Activated B cell treated with CpG ODN at 0.5 μM for 24 hours (primary cell): ENCODE results near the gene HK3. TPM values are rescaled to one million over a fixed set of nuclear protein-coding genes. Genes with fewer than 3 reads are reported as not detected.

Source experiments
- ATAC-seq: fragments of 200-7000 bp; cut with Tn5 transposase; one replicate; pipeline ENCODE4 v1.10.0; 2021; ENCODE audit warnings: low read depth, mild to moderate bottlenecking, moderate library complexity
- CTCF ChIA-PET: fragments of 350-600 bp; sonication (Branson Sonifier 250); formaldehyde crosslinking; loops from one replicate; lab custom pipeline; 2021; ENCODE audit warnings: antibody characterized with exemption; lab: Charles Lee
- POLR2A ChIA-PET: fragments of 350-600 bp; sonication (Branson Sonifier 250); formaldehyde crosslinking; loops from one replicate; lab custom pipeline; 2021; ENCODE audit warnings: antibody characterized with exemption; lab: Charles Lee
- DNase-seq: peaks from one replicate; pipeline ENCODE4 v3.0.0; 2022
- H3K27ac Mint-ChIP-seq: one replicate; pipeline ENCODE4 v1.8.0; 2020; ENCODE audit warnings: mixed read lengths
- H3K27me3 Mint-ChIP-seq: one replicate; pipeline ENCODE4 v1.8.0; 2021; ENCODE audit warnings: mixed read lengths
- H3K36me3 Mint-ChIP-seq: one replicate; pipeline ENCODE4 v1.8.0; 2021; ENCODE audit warnings: low read depth, mixed read lengths
- H3K4me1 Mint-ChIP-seq: one replicate; pipeline ENCODE4 v1.8.0; 2021; ENCODE audit warnings: mixed read lengths
- H3K4me3 Mint-ChIP-seq: one replicate; pipeline ENCODE4 v1.8.0; 2020; ENCODE audit warnings: mild to moderate bottlenecking, mixed read lengths
- H3K9me3 Mint-ChIP-seq: one replicate; pipeline ENCODE4 v1.8.0; 2020; ENCODE audit warnings: mixed read lengths
- intact Hi-C: fragments of 100-400 bp; cut with micrococcal nuclease; formaldehyde crosslinking; loops from one replicate; pipeline ENCODE4 v1.15.1; 2024
- total RNA-seq: library from RNA; stranded (reverse); gene quantifications from 2 replicates; pipeline ENCODE4 v1.2.3, GENCODE V29; 2022
- TF ChIP-seq, protein P1 (sequence below): fragments of 200-600 bp; IDR thresholded peaks from one replicate; pipeline ENCODE4 v1.8.0; 2022; ENCODE audit warnings: antibody characterized with exemption, mild to moderate bottlenecking

The HK3 gene
- total RNA-seq, 1 donor from 2014 or later: 0.55 TPM

DNA sequence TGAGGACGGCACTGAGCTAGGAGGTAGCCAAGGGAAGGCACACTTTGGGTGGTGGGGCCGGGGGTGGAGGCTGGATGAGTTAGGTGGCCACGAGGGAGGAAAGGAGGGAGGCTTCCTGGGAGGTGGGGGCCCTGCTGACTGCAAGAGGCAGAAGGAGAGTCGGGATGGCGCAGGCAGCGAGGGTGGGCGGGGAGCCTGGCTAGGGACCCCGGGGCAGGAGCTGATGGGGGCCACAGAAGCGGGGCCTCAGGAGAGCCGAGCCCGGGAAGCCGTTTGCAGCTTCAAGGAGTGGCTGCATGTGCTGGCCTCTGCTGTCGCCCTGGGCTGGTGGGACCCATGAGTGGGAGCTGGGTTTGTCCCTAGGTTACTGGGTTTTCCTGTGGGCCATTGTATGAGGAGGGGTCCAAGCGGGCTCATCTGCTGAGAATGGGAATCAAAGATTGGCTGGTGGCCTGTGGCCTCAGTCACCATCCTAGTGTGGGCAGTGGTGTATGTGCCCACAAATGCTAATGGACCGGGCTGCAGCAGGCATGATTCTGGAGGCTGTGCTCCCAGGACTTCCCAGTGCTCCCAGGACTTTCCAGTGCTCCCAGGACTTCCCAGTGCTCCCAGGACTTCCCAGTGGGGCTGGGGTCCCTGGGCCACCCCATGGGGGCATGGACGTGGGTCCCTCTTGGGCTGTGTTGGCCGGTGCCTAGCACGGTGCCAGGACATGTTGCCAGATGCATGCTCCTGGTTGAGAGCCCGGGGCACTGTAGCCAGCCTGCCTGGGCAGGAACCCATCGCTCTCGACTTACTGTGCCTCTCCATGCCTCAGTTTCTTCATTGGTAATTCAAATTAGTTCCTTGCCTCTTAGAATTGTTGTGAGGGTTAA is 48.5 kb downstream of the HK3 start:
- Mint-ChIP-seq H3K4me3 (no peak overlapping the region), H3K27me3 (peaks cover 21% of the 10 kb centered on the region), H3K9me3 (no peaks in the 10 kb centered on the region), H3K4me1 (no peaks in the 10 kb centered on the region), H3K36me3 (no peaks in the 10 kb centered on the region), H3K27ac (no peak overlapping the region)
- POLR2A ChIA-PET: no interaction called here
- CTCF ChIA-PET: no interaction called here
- TF ChIP-seq, protein P1, sequence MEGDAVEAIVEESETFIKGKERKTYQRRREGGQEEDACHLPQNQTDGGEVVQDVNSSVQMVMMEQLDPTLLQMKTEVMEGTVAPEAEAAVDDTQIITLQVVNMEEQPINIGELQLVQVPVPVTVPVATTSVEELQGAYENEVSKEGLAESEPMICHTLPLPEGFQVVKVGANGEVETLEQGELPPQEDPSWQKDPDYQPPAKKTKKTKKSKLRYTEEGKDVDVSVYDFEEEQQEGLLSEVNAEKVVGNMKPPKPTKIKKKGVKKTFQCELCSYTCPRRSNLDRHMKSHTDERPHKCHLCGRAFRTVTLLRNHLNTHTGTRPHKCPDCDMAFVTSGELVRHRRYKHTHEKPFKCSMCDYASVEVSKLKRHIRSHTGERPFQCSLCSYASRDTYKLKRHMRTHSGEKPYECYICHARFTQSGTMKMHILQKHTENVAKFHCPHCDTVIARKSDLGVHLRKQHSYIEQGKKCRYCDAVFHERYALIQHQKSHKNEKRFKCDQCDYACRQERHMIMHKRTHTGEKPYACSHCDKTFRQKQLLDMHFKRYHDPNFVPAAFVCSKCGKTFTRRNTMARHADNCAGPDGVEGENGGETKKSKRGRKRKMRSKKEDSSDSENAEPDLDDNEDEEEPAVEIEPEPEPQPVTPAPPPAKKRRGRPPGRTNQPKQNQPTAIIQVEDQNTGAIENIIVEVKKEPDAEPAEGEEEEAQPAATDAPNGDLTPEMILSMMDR: no peak
- ATAC-seq (no peak), DNase-seq (no peak)
- intact Hi-C loops: no loop called here

DNA sequence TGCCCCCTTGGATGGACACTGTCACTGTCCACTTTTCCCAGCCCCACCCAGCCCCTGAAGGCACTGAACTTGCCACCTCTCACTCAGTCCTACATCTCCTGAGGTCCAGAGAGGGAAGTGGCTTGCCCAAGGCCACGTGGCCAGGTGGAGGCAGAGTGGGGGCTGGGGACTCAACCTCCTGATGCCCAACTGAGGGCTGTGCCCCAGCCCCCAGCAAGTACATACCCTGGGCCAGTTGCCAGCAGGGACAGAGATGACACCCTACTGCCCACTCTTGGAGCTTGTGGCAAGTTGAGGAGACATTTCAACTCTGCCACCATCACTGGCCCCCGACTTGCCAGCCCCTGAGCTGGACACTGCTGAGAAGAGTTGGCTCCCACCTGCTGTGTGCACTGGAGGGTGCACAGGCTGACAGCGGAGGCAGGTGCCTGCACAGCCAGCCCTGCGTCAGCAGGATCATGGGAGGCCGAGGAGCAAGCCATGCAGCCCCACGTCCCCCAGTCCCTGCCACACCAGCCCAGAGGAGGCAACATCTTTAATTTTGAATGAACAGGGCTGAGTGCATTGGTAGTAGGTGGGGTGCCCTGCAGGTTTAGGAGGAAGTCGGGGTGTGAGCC is 49.4 kb downstream of the HK3 start:
- no peaks in the 10 kb centered on the region for H3K4me1 Mint-ChIP-seq
- no peaks in the 10 kb centered on the region for H3K9me3 Mint-ChIP-seq
- TF ChIP-seq, protein P1: no peak
- CTCF ChIA-PET: no interaction called here
- H3K27me3 Mint-ChIP-seq: peaks cover 23% of the 10 kb centered on the region
- no peaks in the 10 kb centered on the region for H3K36me3 Mint-ChIP-seq
- DNase-seq: no peak
- POLR2A ChIA-PET: no interaction called here
- intact Hi-C loops: no loop called here
- no peak overlapping the region for H3K27ac Mint-ChIP-seq
- no peak for ATAC-seq
- H3K4me3 Mint-ChIP-seq: no peak overlapping the region

DNA sequence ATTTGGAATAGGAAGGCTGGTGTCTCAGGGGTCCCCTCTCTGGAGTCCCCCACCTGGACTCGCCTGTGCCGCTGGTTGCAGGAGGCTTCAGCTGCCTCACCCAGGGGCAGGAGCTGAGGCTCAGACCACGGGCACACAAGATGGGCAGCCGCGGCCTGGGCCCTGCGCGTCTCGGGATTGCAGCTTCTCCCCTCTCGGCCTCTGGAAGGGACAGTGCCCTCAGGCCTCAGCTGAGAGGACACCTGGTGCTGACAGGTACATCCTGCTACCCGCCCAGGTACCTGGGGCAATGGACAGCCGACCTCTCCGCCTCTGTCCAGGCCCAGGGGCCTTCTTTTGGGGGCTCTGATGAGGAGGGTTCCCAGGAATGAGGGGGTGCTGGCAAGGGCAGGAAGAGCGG is 50.5 kb downstream of the HK3 start:
- H3K4me1 Mint-ChIP-seq: no peaks in the 10 kb centered on the region
- POLR2A ChIA-PET: no interaction called here
- H3K27me3 Mint-ChIP-seq: peaks cover 23% of the 10 kb centered on the region
- intact Hi-C loops: no loop called here
- H3K4me3 Mint-ChIP-seq: no peak overlapping the region
- no peak for ATAC-seq
- H3K36me3 Mint-ChIP-seq: no peaks in the 10 kb centered on the region
- TF ChIP-seq, protein P1: no peak
- H3K27ac Mint-ChIP-seq: no peak overlapping the region
- no peaks in the 10 kb centered on the region for H3K9me3 Mint-ChIP-seq
- DNase-seq: no peak
- CTCF ChIA-PET: no interaction called here

DNA sequence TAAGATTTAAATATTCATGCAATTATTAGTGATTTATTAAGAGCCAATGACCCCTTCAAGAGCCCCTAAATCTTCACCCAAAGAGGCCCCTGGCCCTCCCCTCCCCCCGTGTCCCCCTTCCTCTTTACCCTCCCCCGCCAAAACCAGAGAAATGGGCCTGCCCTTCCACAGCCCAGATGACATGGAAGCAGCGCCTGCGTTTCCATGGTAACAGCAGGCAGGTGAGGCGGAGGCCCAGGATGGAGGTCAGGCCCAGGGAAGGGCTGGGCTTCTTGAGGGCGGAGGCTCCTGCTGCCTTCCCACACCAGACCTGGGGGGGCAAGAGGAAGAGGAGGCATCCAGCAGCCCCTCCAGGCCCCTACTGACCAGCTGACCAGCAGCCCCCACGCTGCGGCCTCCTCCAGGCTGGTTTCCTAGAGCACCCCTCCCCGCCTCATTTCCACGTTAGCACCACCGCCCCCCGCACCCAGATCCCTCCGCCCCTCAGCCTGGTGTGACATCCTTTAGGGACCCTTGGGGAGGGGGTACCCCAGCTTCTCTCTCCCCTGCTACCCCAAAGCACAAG is 51.3 kb downstream of the HK3 start:
- DNase-seq (no peak), ATAC-seq (no peak)
- TF ChIP-seq, protein P1: no peak
- intact Hi-C loops: no loop called here
- H3K4me3 Mint-ChIP-seq: no peak overlapping the region
- POLR2A ChIA-PET: no interaction called here
- H3K4me1 Mint-ChIP-seq: no peaks in the 10 kb centered on the region
- no peaks in the 10 kb centered on the region for H3K36me3 Mint-ChIP-seq
- no peaks in the 10 kb centered on the region for H3K9me3 Mint-ChIP-seq
- H3K27me3 Mint-ChIP-seq: peaks cover 22% of the 10 kb centered on the region
- H3K27ac Mint-ChIP-seq: no peak overlapping the region
- CTCF ChIA-PET: no interaction called here

DNA sequence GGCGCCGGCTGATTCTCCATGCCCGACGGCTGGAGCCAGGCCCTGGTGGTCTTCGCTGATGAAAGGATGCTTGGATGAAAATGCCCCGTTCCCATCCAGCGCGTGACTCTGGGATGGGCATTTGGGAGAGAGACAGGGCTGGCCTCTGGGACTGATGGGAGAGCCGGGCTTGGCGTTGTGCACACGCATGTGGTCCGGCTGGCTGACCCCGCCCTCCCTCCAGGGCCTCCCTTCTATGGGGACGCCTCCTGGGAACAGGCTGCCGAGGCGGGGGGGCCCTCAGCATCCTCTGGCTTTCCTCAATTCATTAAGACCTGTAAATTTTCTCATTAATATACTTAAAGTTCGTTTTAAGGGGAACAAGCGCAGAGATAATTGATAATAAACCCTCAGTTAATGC is 52.0 kb downstream of the HK3 start:
- POLR2A ChIA-PET: no interaction called here
- intact Hi-C loops: no loop called here
- TF ChIP-seq, protein P1: no peak
- ATAC-seq (no peak), DNase-seq (no peak)
- no peak overlapping the region for H3K27ac Mint-ChIP-seq
- no peaks in the 10 kb centered on the region for H3K9me3 Mint-ChIP-seq
- H3K27me3 Mint-ChIP-seq: peaks cover 22% of the 10 kb centered on the region
- H3K4me1 Mint-ChIP-seq: no peaks in the 10 kb centered on the region
- CTCF ChIA-PET: no interaction called here
- H3K36me3 Mint-ChIP-seq: no peaks in the 10 kb centered on the region
- H3K4me3 Mint-ChIP-seq: no peak overlapping the region
